Mesendoderm (in vitro differentiated cells): ENCODE measurements around the gene RHOF.

Source experiments
- DNase-seq: peaks from one replicate; pipeline ENCODE4 v3.0.0; 2013
- H2AK5ac ChIP-seq: 2 replicates; pipeline ENCODE4 v1.6.1; 2013; ENCODE audit warnings: low read length, inconsistent platforms
- H2BK120ac ChIP-seq: 2 replicates; pipeline ENCODE4 v1.6.1; 2013; ENCODE audit warnings: low read depth, mild to moderate bottlenecking, low read length, moderate library complexity, mixed read lengths
- H2BK15ac ChIP-seq: replicated peaks from 2 replicates; pipeline ENCODE4 v1.6.1; 2013; ENCODE audit warnings: low read depth, mild to moderate bottlenecking, moderate library complexity
- H2BK5ac ChIP-seq: 2 replicates; pipeline ENCODE4 v1.6.1; 2013; ENCODE audit warnings: low read length, inconsistent platforms
- H3K18ac ChIP-seq: 2 replicates; pipeline ENCODE4 v1.6.1; 2013; ENCODE audit warnings: mild to moderate bottlenecking, low read length, mixed read lengths
- H3K23ac ChIP-seq: one replicate; pipeline ENCODE4 v1.6.1; 2013; ENCODE audit warnings: low read length
- H3K27ac ChIP-seq: 2 replicates; pipeline ENCODE4 v1.5.1; 2013; ENCODE audit warnings: low read depth, mild to moderate bottlenecking, inconsistent platforms, low read length, moderate library complexity
- H3K27me3 ChIP-seq: 2 replicates; pipeline ENCODE4 v1.6.1; 2013; ENCODE audit warnings: low read length, control low read depth, mild to moderate bottlenecking, inconsistent platforms; ENCODE audit not compliant: insufficient read depth, poor library complexity
- H3K36me3 ChIP-seq: 2 replicates; pipeline ENCODE4 v1.6.1; 2013; ENCODE audit warnings: low read length, inconsistent platforms; ENCODE audit not compliant: control insufficient read depth, insufficient read depth
- H3K4ac ChIP-seq: one replicate; pipeline ENCODE4 v1.6.1; 2013; ENCODE audit warnings: low read depth, mild to moderate bottlenecking, low read length, moderate library complexity
- H3K4me1 ChIP-seq: 2 replicates; pipeline ENCODE4 v1.6.1; 2013; ENCODE audit warnings: low read depth, low read length, inconsistent platforms; ENCODE audit not compliant: control insufficient read depth
- H3K4me2 ChIP-seq: 2 replicates; pipeline ENCODE4 v1.6.1; 2013; ENCODE audit warnings: low read length
- H3K4me3 ChIP-seq: 2 replicates; pipeline ENCODE4 v1.5.1; 2013; ENCODE audit warnings: mild to moderate bottlenecking, low read length
- H3K56ac ChIP-seq: one replicate; pipeline ENCODE4 v1.6.1; 2013; ENCODE audit warnings: low read length
- H3K79me1 ChIP-seq: 2 replicates; pipeline ENCODE4 v1.6.1; 2013; ENCODE audit warnings: low read length, inconsistent platforms
- H3K79me2 ChIP-seq: 2 replicates; pipeline ENCODE4 v1.6.1; 2013; ENCODE audit warnings: mild to moderate bottlenecking, low read length; ENCODE audit not compliant: control insufficient read depth, insufficient read depth
- H3K9ac ChIP-seq: 2 replicates; pipeline ENCODE4 v1.6.1; 2013; ENCODE audit warnings: low read length, inconsistent platforms
- H4K5ac ChIP-seq: one replicate; pipeline ENCODE4 v1.6.1; 2013; ENCODE audit warnings: low read length
- H4K8ac ChIP-seq: one replicate; pipeline ENCODE4 v1.6.1; 2013; ENCODE audit warnings: low read depth, mild to moderate bottlenecking, control low read depth, low read length, moderate library complexity
- WGBS: extraction: QIAGEN DNeasy Blood & Tissue Kit; methylation state at CpG from one replicate; pipeline ENCODE4 v1.1.7; 2013; ENCODE audit warnings: low lambda C conversion rate, missing lambda C conversion rate; ENCODE audit not compliant: insufficient coverage; ENCODE audit errors: extremely low coverage; 5-methylcytosine and 5-hydroxymethylcytosine counted together

RHOF gene

GRCh38 chr12:121831571-121832245 lies 38.2 kb upstream of the RHOF start:
- no peak overlapping the region for H3K27ac ChIP-seq
- H2BK5ac ChIP-seq = no peak overlapping the region
- H3K79me2 ChIP-seq = no peaks in the 10 kb centered on the region
- DNase-seq = no peak
- no peak overlapping the region for H2AK5ac ChIP-seq
- no peaks in the 10 kb centered on the region for H3K79me1 ChIP-seq
- H3K36me3 ChIP-seq = peaks cover 3% of the 10 kb centered on the region
- no peak overlapping the region for H4K5ac ChIP-seq
- no peak overlapping the region for H3K23ac ChIP-seq
- H2BK120ac ChIP-seq = no peak overlapping the region
- H3K4me2 ChIP-seq = no peak overlapping the region
- H4K8ac ChIP-seq = no peak overlapping the region
- H3K4me1 ChIP-seq = no peaks in the 10 kb centered on the region
- no peak overlapping the region for H3K4me3 ChIP-seq
- H3K56ac ChIP-seq = no peak overlapping the region
- H3K18ac ChIP-seq = no peak overlapping the region
- no peaks in the 10 kb centered on the region for H3K27me3 ChIP-seq
- H3K9ac ChIP-seq = no peak overlapping the region
- WGBS = no CpG with 5 or more reads among the region's 19 CpGs
- H3K4ac ChIP-seq = no peak overlapping the region
- H2BK15ac ChIP-seq = no peak overlapping the region

- Histone ChIP-seq H3K23ac (no peak overlapping the region), H3K27me3 (no peaks in the 10 kb centered on the region), H3K36me3 (peaks cover 6% of the 10 kb centered on the region)
These were observed 37.2 kb upstream of the RHOF start for GRCh38 chr12:121830588-121831265.

GRCh38 chr12:121830134-121830533 lies 36.6 kb upstream of the RHOF start:
- Histone ChIP-seq H3K9ac (no peak overlapping the region), H3K4me3 (no peak overlapping the region), H2AK5ac (no peak overlapping the region), H3K27me3 (no peaks in the 10 kb centered on the region), H3K79me1 (no peaks in the 10 kb centered on the region), H4K5ac (no peak overlapping the region), H3K18ac (no peak overlapping the region), H4K8ac (no peak overlapping the region), H3K4ac (no peak overlapping the region), H3K23ac (no peak overlapping the region), H3K27ac (no peak overlapping the region), H2BK15ac (no peak overlapping the region), H3K79me2 (no peaks in the 10 kb centered on the region), H2BK5ac (no peak overlapping the region), H3K56ac (no peak overlapping the region), H3K4me2 (no peak overlapping the region), H2BK120ac (no peak overlapping the region), H3K36me3 (peaks cover 6% of the 10 kb centered on the region), H3K4me1 (no peaks in the 10 kb centered on the region)
- no peak for DNase-seq
- no CpG with 5 or more reads among the region's 23 CpGs for WGBS

More at GRCh38 chr12:121830588-121831265, 37.2 kb upstream of the RHOF start:
- no peak overlapping the region for H2AK5ac ChIP-seq
- H3K56ac ChIP-seq = no peak overlapping the region
- no peak overlapping the region for H2BK120ac ChIP-seq
- H3K4me3 ChIP-seq = no peak overlapping the region
- H3K4me2 ChIP-seq = no peak overlapping the region
- no peak overlapping the region for H3K18ac ChIP-seq
- H3K79me2 ChIP-seq = no peaks in the 10 kb centered on the region
- H3K79me1 ChIP-seq = no peaks in the 10 kb centered on the region
- WGBS = no CpG with 5 or more reads among the region's 29 CpGs
- H2BK15ac ChIP-seq = no peak overlapping the region
- H3K4ac ChIP-seq = no peak overlapping the region
- no peak overlapping the region for H2BK5ac ChIP-seq
- H4K8ac ChIP-seq = no peak overlapping the region
- no peak overlapping the region for H3K9ac ChIP-seq
- H3K27ac ChIP-seq = no peak overlapping the region
- no peak for DNase-seq
- no peaks in the 10 kb centered on the region for H3K4me1 ChIP-seq
- no peak overlapping the region for H4K5ac ChIP-seq

- no peak overlapping the region for H4K5ac ChIP-seq
- no peak overlapping the region for H2BK15ac ChIP-seq
- H2BK5ac ChIP-seq = no peak overlapping the region
- no peak overlapping the region for H3K27ac ChIP-seq
- no peak overlapping the region for H3K4me3 ChIP-seq
- H3K79me1 ChIP-seq = no peaks in the 10 kb centered on the region
- no CpG with 5 or more reads among the region's 7 CpGs for WGBS
- H3K36me3 ChIP-seq = peaks cover 6% of the 10 kb centered on the region
- DNase-seq = no peak
- H3K27me3 ChIP-seq = no peaks in the 10 kb centered on the region
- no peak overlapping the region for H3K4ac ChIP-seq
- H2AK5ac ChIP-seq = no peak overlapping the region
- no peaks in the 10 kb centered on the region for H3K79me2 ChIP-seq
- H3K56ac ChIP-seq = no peak overlapping the region
- H3K4me1 ChIP-seq = no peaks in the 10 kb centered on the region
- no peak overlapping the region for H4K8ac ChIP-seq
- no peak overlapping the region for H2BK120ac ChIP-seq
- H3K4me2 ChIP-seq = no peak overlapping the region
- no peak overlapping the region for H3K18ac ChIP-seq
- H3K9ac ChIP-seq = no peak overlapping the region
- no peak overlapping the region for H3K23ac ChIP-seq
These were observed 35.9 kb upstream of the RHOF start for GRCh38 chr12:121829250-121829918.

- no peak overlapping the region for H2BK5ac ChIP-seq
- no peak overlapping the region for H3K4me3 ChIP-seq
- no peak overlapping the region for H3K56ac ChIP-seq
- no peaks in the 10 kb centered on the region for H3K4me1 ChIP-seq
- no peak overlapping the region for H3K18ac ChIP-seq
- H3K27ac ChIP-seq = no peak overlapping the region
- H4K8ac ChIP-seq = no peak overlapping the region
- no peak overlapping the region for H3K9ac ChIP-seq
- H2AK5ac ChIP-seq = no peak overlapping the region
- H3K4me2 ChIP-seq = no peak overlapping the region
- no peak overlapping the region for H4K5ac ChIP-seq
- peaks cover 10% of the 10 kb centered on the region for H3K36me3 ChIP-seq
- DNase-seq = no peak
- H2BK120ac ChIP-seq = no peak overlapping the region
- H3K27me3 ChIP-seq = no peaks in the 10 kb centered on the region
- H2BK15ac ChIP-seq = no peak overlapping the region
- H3K79me2 ChIP-seq = no peaks in the 10 kb centered on the region
- no CpG with 5 or more reads among the region's 9 CpGs for WGBS
- no peak overlapping the region for H3K4ac ChIP-seq
- H3K79me1 ChIP-seq = no peaks in the 10 kb centered on the region
- H3K23ac ChIP-seq = no peak overlapping the region
These were observed 35.3 kb upstream of the RHOF start for GRCh38 chr12:121828826-121829225.
